Type B pancreatic cell (in vitro differentiated cells): ENCODE measurements around the gene MRI1. TPM values are rescaled to one million over a fixed set of nuclear protein-coding genes. Genes with fewer than 3 reads are reported as not detected.
A peak's percentile ranks its signal among the peaks of the same experiment; 100 is the strongest.

Experiments
- DNase-seq: peaks from one replicate; pipeline ENCODE4 v3.0.0; 2021; ENCODE audit warnings: mixed read lengths; ENCODE audit not compliant: unreplicated experiment; ENCODE audit errors: extremely low spot score
- H3K27ac Mint-ChIP-seq: 2 replicates; pipeline ENCODE4 v1.8.0; 2021; ENCODE audit warnings: mild to moderate bottlenecking, mixed read lengths
- H3K27me3 Mint-ChIP-seq: 2 replicates; pipeline ENCODE4 v1.8.0; 2021; ENCODE audit warnings: mixed read lengths
- H3K36me3 Mint-ChIP-seq: 2 replicates; pipeline ENCODE4 v1.8.0; 2021; ENCODE audit warnings: mixed read lengths
- H3K4me1 Mint-ChIP-seq: one replicate; pipeline ENCODE4 v1.8.0; 2021; ENCODE audit warnings: mixed read lengths; ENCODE audit not compliant: unreplicated experiment
- H3K4me3 Mint-ChIP-seq: 2 replicates; pipeline ENCODE4 v1.8.0; 2021; ENCODE audit warnings: mild to moderate bottlenecking, mixed read lengths
- H3K9me3 Mint-ChIP-seq: 2 replicates; pipeline ENCODE4 v1.8.0; 2021; ENCODE audit warnings: mixed read lengths
- total RNA-seq: library from RNA; stranded (reverse); gene quantifications from 2 replicates; pipeline ENCODE4 v1.2.1, GENCODE V29; 2021; ENCODE audit warnings: low replicate concordance
- TF ChIP-seq, protein P1 (sequence below): fragments of 200-600 bp; sonication (generic); conservative IDR thresholded peaks from 2 replicates; pipeline ENCODE4 v1.5.0; 2021; ENCODE audit warnings: antibody characterized with exemption, mild to moderate bottlenecking

MRI1 gene
- total RNA-seq, 1 donor from 2014 or later = 27.7 TPM

DNA sequence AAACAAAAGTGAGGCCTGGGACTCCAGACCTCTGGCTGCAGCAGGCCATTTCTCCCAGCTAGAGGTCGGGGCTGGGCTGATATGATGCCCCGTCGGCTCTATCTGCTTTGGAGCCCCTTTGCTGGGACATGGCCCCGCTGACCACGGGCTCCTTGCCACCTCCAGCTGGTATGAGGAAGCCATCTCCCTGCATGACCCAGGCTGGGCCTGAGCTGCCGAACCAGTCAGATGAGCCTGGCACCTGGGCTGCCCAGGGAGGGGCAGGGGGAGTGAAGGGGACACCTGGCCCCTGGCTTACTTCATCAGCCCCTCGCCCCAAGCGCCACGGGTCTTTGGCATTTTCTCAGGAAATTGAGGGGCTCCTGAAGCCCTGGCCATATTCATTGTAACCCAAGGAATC, 38.7 kb downstream of the MRI1 start:
- no peak overlapping the region for H3K27ac Mint-ChIP-seq
- no peak for DNase-seq
- peaks cover 8% of the 10 kb centered on the region for H3K36me3 Mint-ChIP-seq
- no peaks in the 10 kb centered on the region for H3K27me3 Mint-ChIP-seq
- H3K4me3 Mint-ChIP-seq = no peak overlapping the region
- TF ChIP-seq, protein P1, sequence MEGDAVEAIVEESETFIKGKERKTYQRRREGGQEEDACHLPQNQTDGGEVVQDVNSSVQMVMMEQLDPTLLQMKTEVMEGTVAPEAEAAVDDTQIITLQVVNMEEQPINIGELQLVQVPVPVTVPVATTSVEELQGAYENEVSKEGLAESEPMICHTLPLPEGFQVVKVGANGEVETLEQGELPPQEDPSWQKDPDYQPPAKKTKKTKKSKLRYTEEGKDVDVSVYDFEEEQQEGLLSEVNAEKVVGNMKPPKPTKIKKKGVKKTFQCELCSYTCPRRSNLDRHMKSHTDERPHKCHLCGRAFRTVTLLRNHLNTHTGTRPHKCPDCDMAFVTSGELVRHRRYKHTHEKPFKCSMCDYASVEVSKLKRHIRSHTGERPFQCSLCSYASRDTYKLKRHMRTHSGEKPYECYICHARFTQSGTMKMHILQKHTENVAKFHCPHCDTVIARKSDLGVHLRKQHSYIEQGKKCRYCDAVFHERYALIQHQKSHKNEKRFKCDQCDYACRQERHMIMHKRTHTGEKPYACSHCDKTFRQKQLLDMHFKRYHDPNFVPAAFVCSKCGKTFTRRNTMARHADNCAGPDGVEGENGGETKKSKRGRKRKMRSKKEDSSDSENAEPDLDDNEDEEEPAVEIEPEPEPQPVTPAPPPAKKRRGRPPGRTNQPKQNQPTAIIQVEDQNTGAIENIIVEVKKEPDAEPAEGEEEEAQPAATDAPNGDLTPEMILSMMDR = no peak
- H3K4me1 Mint-ChIP-seq = no peaks in the 10 kb centered on the region
- no peaks in the 10 kb centered on the region for H3K9me3 Mint-ChIP-seq

DNA sequence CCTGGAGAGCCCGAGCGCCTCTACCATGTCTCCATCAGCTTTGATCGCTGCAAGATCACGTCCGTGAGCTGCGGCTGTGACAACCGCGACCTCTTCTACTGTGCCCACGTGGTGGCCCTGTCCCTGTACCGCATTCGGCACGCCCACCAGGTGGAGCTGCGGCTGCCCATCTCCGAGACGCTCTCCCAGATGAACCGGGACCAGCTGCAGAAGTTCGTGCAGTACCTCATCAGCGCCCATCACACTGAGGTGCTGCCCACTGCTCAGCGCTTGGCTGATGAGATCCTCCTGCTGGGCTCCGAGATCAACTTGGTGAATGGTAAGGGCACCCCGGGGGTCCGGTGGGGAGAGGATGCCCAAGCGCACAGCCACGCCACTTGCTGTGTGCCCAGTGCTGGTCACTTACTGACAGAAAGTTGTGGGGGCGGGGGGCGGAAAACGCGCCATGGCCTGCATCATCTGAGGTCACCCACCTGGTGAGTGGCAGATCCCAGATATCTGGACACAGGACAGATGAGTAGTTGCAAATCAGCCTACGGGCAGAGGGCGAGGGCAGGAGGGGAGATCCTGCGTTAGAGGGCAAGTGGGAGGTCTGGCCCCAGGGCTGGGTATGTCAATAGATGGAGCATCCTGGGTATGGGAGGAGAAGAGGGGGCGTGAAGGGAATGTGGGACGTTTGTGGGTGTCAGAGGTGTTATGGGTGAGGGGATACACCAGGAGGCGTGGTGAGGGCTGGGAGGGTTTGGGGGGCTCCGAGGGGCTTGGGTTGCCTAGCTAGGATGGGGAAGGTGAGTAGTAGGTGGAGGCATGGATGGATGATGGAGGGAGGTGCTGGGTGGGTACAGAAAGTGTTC, 40.7 kb downstream of the MRI1 start:
- Mint-ChIP-seq H3K9me3 (no peaks in the 10 kb centered on the region), H3K27me3 (no peaks in the 10 kb centered on the region), H3K4me1 (no peaks in the 10 kb centered on the region), H3K27ac (no peak overlapping the region), H3K36me3 (peaks cover 8% of the 10 kb centered on the region), H3K4me3 (no peak overlapping the region)
- TF ChIP-seq, protein P1 = peak; percentile 58
- no peak for DNase-seq

DNA sequence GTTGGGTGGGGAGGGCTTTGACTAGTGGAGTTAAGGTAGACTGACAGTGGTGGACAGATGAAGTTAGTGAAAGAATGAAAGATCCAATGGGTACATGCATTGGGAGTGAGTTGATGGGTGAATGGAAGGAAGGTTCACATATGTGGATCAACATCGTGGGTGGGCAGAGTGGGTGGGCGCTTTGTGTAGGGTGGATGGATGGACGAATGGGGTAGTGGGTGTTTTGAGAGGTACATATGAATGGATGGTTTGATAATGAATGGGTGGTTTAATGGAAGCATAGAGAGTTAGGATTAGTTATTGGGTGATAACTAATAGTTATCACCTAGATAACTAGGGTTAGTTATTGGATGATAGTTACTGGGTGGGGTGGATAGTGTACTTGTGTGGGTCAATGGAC, 42.4 kb downstream of the MRI1 start:
- DNase-seq = no peak
- TF ChIP-seq, protein P1 = no peak
- Mint-ChIP-seq H3K9me3 (no peaks in the 10 kb centered on the region), H3K36me3 (peaks cover 4% of the 10 kb centered on the region), H3K4me1 (no peaks in the 10 kb centered on the region), H3K27me3 (no peaks in the 10 kb centered on the region), H3K4me3 (no peak overlapping the region), H3K27ac (no peak overlapping the region)

DNA sequence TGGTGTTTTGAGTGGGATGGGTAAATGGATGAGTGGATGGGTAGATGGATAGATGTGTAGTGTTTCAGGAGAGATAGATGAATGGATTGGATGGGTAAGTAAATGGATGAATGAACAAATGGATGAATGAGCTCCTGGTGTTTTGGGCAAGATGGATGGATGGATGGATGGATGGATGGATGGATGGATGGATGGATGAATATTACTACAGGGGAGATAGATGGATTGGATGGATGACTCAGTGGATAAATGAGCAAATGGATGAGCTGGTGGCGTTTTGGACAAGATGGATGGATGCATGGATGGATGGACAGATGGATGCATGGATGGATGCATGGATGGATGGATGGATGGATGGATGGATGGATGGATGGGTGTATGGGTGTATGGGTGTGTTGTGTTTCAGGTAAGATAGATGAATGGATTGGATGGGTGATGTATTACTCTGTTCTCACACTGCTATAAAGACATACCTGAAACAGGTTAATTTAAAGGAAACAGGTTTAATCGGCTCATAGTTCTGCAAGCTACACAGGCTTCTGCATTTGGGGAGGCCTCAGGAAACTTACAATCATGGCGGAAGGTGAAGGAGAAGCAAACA, 43.2 kb downstream of the MRI1 start:
- DNase-seq = no peak
- TF ChIP-seq, protein P1 = no peak
- no peak overlapping the region for H3K4me3 Mint-ChIP-seq
- no peaks in the 10 kb centered on the region for H3K9me3 Mint-ChIP-seq
- no peaks in the 10 kb centered on the region for H3K4me1 Mint-ChIP-seq
- H3K27me3 Mint-ChIP-seq = no peaks in the 10 kb centered on the region
- H3K36me3 Mint-ChIP-seq = peaks cover 4% of the 10 kb centered on the region
- no peak overlapping the region for H3K27ac Mint-ChIP-seq

DNA sequence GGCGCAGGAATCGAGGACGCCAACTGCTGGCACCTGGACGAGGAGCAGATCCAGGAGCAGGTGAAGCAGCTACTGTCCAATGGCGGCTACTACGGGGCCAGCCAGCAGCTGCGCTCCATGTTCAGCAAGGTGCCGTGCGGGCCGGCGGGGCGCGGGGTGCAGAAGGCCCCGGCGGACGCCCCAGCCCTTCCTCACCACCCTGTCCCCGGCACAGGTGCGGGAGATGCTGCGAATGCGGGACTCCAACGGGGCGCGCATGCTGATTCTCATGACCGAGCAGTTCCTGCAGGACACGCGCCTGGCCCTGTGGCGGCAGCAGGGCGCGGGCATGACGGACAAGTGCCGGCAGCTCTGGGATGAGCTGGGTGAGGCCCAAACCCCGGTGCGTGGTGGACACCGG, 44.5 kb downstream of the MRI1 start:
- H3K27ac Mint-ChIP-seq = no peak overlapping the region
- no peak for DNase-seq
- H3K4me1 Mint-ChIP-seq = no peaks in the 10 kb centered on the region
- no peaks in the 10 kb centered on the region for H3K27me3 Mint-ChIP-seq
- no peaks in the 10 kb centered on the region for H3K9me3 Mint-ChIP-seq
- TF ChIP-seq, protein P1 = no peak
- no peak overlapping the region for H3K4me3 Mint-ChIP-seq
- peaks cover 10% of the 10 kb centered on the region for H3K36me3 Mint-ChIP-seq
